BJ (cell line): Measurements from ENCODE around the gene UBE2I. TPM values are rescaled to one million over a fixed set of nuclear protein-coding genes. Genes with fewer than 3 reads are reported as not detected.

Source experiments
- CTCF ChIA-PET: fragments of 350-600 bp; formaldehyde crosslinking; extraction: SDS; loops from one replicate; lab custom pipeline; 2021; ENCODE audit warnings: antibody characterized with exemption, inconsistent platforms; lab: Yijun Ruan, JAX
- POLR2A ChIA-PET: fragments of 300-600 bp; sonication (Branson Sonifier 250); formaldehyde crosslinking; extraction: SDS; loops from one replicate; lab custom pipeline; 2021; ENCODE audit warnings: antibody characterized with exemption; lab: Charles Lee
- DNase-seq: peaks from one replicate; pipeline ENCODE4 v3.0.0-alpha.2; 2011; ENCODE audit warnings: low read depth
- H3K27me3 ChIP-seq: 2 replicates; pipeline ENCODE4 v1.6.0; 2011; ENCODE audit warnings: low read length; ENCODE audit not compliant: control insufficient read depth, insufficient read depth
- H3K36me3 ChIP-seq: 2 replicates; pipeline ENCODE4 v1.5.1; 2011; ENCODE audit warnings: low read length; ENCODE audit not compliant: control insufficient read depth, insufficient read depth
- H3K4me3 ChIP-seq: 2 replicates; pipeline ENCODE4 v1.5.1; 2011; ENCODE audit warnings: low read depth, mild to moderate bottlenecking, control low read depth, low read length
- polyA plus RNA-seq: library from polyadenylated mRNA; depleted of rRNA; stranded (reverse); fragments of >200 nt; gene quantifications from 2 replicates; pipeline ENCODE4 v1.2.3, GENCODE V29; 2011
- TF ChIP-seq, protein P1 (sequence below): IDR thresholded peaks from 2 replicates; pipeline ENCODE4 v1.5.1; 2011; ENCODE audit warnings: low read depth, mild to moderate bottlenecking, control low read depth, inconsistent platforms, low read length, moderate library complexity; ENCODE audit not compliant: insufficient read depth

The UBE2I gene
- polyA plus RNA-seq, 1 experiment = 81.2 TPM

DNA sequence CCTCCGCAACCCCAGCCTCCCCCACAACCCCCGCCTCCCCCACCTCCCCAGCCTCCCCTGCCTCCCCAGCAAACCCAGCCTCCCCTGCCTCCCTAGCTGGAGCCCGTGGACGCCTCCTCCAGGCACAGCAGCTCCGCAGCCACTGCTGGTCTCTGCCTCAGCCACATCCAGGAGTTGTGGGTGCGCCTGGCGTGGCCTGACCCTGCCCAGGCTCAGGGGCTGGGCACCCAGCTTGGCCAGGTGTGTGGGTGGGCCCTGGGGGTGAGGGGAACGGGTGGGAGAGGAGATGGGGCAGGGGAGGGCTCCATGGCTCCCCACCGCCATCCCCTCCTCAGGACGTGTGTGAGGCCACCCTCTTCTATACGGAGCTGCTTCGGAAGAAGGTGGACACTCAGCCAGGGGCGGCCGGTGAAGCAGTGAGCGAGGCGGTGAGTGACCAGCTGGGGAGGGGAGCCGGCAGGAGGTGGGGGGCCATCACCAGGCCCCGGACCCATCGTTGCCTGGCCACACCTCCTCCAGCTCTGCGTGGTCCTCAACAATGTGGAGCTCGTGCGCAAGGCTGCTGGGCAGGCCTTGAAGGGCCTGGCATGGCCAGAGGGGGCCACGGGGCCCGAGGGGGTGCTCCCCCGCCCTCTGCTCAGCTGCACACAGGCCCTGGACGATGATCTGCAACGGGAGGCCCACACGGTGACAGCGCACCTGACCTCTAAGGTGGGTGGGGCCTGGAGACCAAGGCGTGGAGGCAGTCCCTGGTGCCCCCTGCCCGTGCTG, 36.4 kb downstream of the UBE2I start:
- CTCF ChIA-PET = interaction anchor here (1.0 kb wide), 1 partner anchor 15 kb away, joined by 3 read pairs; no protein-coding TSS in a partner anchor
- Histone ChIP-seq H3K36me3 (peaks cover 16% of the 10 kb centered on the region), H3K4me3 (no peak overlapping the region), H3K27me3 (no peaks in the 10 kb centered on the region)
- TF ChIP-seq, protein P1, sequence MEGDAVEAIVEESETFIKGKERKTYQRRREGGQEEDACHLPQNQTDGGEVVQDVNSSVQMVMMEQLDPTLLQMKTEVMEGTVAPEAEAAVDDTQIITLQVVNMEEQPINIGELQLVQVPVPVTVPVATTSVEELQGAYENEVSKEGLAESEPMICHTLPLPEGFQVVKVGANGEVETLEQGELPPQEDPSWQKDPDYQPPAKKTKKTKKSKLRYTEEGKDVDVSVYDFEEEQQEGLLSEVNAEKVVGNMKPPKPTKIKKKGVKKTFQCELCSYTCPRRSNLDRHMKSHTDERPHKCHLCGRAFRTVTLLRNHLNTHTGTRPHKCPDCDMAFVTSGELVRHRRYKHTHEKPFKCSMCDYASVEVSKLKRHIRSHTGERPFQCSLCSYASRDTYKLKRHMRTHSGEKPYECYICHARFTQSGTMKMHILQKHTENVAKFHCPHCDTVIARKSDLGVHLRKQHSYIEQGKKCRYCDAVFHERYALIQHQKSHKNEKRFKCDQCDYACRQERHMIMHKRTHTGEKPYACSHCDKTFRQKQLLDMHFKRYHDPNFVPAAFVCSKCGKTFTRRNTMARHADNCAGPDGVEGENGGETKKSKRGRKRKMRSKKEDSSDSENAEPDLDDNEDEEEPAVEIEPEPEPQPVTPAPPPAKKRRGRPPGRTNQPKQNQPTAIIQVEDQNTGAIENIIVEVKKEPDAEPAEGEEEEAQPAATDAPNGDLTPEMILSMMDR = no peak
- DNase-seq = no peak
- POLR2A ChIA-PET = no interaction called here

DNA sequence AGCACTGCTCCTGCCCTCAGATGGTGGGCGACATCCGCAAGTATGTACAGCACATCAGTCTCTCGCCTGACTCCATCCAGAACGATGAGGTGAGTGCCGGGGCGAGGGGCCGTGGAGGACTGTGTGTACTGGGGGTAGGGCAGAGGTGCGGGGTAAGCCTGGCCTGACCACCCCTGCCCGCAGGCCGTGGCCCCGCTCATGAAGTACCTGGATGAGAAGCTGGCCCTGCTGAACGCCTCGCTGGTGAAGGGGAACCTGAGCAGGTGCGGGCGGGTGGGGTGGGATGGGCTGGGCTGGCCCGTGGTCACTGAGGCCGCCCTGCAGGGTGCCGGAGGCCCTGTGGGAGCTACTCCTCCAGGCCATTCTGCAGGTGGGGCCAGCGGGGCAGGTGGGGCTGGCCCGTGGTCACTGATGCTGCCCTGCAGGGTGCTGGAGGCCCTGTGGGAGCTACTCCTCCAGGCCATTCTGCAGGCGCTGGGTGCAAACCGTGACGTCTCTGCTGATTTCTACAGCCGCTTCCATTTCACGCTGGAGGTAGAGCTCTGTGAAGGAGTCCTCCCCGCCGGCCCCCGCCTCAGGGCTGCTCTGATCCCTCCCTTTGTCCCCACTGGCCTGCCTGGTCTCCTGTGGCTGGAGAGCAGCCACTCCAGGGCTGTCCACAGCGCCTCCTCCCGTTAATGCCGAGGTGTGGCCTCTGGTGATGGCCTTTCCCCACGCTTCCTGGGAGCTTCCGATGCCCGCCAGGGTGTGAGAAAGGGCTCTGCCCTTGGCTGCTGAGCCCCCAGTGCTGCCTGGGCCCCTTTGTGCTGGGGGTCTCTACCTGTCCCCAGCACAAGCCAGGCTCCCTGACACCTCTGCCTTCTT, 37.2 kb downstream of the UBE2I start:
- TF ChIP-seq, protein P1 = peak; percentile 12; the same call in 1 of the 2 replicates
- H3K4me3 ChIP-seq = no peak overlapping the region
- H3K27me3 ChIP-seq = no peaks in the 10 kb centered on the region
- peaks cover 16% of the 10 kb centered on the region for H3K36me3 ChIP-seq
- ChIA-PET CTCF (interaction anchor here (0.8 kb wide), 1 partner anchor 10 kb away, joined by 3 read pairs; no protein-coding TSS in a partner anchor), POLR2A (no interaction called here)
- no peak for DNase-seq

DNA sequence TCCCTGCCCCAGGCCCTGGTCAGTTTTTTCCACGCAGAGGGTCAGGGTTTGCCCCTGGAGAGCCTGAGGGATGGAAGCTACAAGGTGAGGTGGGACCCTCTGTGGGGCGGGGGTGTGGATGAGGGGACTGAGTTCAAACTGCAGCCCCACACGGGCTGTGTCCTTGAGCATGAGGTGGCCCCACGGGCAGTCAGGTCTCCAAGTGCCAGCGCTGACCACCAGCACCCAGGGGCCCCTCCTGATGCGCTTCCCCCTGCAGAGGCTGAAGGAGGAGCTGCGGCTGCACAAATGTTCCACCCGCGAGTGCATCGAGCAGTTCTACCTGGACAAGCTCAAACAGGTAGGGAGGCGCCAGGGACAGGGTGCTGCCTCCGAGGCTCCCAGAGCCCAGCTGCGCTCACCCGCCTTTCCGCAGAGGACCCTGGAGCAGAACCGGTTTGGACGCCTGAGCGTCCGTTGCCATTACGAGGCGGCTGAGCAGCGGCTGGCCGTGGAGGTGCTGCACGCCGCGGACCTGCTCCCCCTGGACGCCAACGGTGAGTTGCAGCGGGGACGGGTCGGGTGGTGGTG, 37.9 kb downstream of the UBE2I start:
- no peaks in the 10 kb centered on the region for H3K27me3 ChIP-seq
- TF ChIP-seq, protein P1 = no peak
- DNase-seq = no peak
- H3K36me3 ChIP-seq = peaks cover 16% of the 10 kb centered on the region
- CTCF ChIA-PET = interaction anchor here (0.8 kb wide), 1 partner anchor 9 kb away, joined by 3 read pairs; no protein-coding TSS in a partner anchor
- H3K4me3 ChIP-seq = no peak overlapping the region
- POLR2A ChIA-PET = no interaction called here

DNA sequence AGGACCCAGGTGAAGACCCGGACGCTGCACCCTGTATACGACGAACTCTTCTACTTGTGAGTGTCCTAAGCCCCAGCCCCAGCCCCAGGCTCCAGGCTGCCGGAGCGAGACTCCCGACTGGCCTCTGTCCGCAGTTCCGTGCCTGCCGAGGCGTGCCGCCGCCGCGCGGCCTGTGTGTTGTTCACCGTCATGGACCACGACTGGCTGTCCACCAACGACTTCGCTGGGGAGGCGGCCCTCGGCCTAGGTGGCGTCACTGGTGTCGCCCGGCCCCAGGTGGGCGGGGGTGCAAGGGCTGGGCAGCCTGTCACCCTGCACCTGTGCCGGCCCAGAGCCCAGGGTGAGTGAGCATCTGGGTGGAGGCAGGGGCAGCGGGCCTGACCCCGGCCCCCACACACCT, 38.5 kb downstream of the UBE2I start:
- ChIA-PET CTCF (interaction anchor here (0.8 kb wide), 1 partner anchor 9 kb away, joined by 3 read pairs; no protein-coding TSS in a partner anchor), POLR2A (no interaction called here)
- H3K27me3 ChIP-seq = no peaks in the 10 kb centered on the region
- peaks cover 16% of the 10 kb centered on the region for H3K36me3 ChIP-seq
- TF ChIP-seq, protein P1 = no peak
- no peak for DNase-seq
- no peak overlapping the region for H3K4me3 ChIP-seq
